ENCODE measurements around the gene WDFY2. TPM values are rescaled to one million over a fixed set of nuclear protein-coding genes. Genes with fewer than 3 reads are reported as not detected.

WDFY2 gene
- total RNA-seq, 4 donors from 2014 or later: 5.2 to 11.5 (median 8.5) TPM

DNA sequence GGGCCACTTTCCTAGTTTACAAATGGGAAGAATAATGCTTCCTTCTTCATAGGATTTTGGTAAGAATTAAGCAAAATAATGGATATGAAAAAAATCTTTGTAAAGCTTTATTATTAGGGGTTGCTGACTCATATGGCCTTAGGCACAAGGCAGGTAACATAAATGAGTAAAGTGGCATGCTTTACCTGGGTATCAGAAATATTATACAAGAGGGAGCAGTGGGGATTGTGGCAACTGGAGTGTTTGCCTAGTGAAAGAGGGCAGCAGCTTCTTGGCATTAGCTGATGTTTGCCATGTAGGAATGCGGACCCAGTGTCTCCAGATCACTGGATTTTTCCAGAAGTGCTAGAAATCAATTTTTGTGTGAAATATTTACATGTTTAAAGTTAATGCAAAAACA lies 19.5 kb downstream of the WDFY2 start:
- 100% methylated on average over 1 of the region's 1 CpG for WGBS, 2 donors (ENCODE audit: low coverage in 1 of 2)
- Histone ChIP-seq H3K27ac (no peak overlapping the region), H3K4me1 (peaks cover 0 to 21% (median 5%) of the 10 kb centered on the region in 3 donors), H3K36me3 (no peaks in the 10 kb centered on the region), H3K9me3 (no peaks in the 10 kb centered on the region), H3K27me3 (no peaks in the 10 kb centered on the region), H3K4me3 (no peak overlapping the region)
- TF ChIP-seq POLR2AphosphoS5 (IDR thresholded peaks at IDR 0.05) (no peak), POLR2A (IDR thresholded peaks at IDR 0.05) (no peak), EP300 (IDR thresholded peaks at IDR 0.05) (no peak)
- TF ChIP-seq, protein P1, sequence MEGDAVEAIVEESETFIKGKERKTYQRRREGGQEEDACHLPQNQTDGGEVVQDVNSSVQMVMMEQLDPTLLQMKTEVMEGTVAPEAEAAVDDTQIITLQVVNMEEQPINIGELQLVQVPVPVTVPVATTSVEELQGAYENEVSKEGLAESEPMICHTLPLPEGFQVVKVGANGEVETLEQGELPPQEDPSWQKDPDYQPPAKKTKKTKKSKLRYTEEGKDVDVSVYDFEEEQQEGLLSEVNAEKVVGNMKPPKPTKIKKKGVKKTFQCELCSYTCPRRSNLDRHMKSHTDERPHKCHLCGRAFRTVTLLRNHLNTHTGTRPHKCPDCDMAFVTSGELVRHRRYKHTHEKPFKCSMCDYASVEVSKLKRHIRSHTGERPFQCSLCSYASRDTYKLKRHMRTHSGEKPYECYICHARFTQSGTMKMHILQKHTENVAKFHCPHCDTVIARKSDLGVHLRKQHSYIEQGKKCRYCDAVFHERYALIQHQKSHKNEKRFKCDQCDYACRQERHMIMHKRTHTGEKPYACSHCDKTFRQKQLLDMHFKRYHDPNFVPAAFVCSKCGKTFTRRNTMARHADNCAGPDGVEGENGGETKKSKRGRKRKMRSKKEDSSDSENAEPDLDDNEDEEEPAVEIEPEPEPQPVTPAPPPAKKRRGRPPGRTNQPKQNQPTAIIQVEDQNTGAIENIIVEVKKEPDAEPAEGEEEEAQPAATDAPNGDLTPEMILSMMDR (IDR thresholded peaks at IDR 0.05): no peak
- ATAC-seq: no peak

DNA sequence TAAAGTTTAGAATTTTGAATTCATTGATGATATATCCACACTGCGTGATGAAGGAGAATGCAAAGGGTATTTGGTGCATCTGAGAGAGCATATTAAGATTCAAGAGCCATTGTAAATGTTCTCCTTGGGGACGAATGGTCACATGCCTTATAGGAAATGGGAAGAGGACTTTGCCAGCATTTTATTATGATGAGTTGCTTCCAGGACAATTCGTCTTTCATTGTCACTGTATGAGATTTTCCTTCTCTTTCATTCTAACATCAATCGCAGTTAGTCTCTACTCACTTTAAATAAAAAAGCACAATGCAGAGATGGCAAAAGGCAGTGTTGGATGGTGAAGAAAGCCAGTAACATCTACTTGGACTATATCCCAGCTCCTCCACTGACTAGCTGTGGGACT lies 21.4 kb downstream of the WDFY2 start:
- H3K36me3 ChIP-seq: no peaks in the 10 kb centered on the region
- no peak for ATAC-seq
- no peak overlapping the region for H3K27ac ChIP-seq
- H3K27me3 ChIP-seq: no peaks in the 10 kb centered on the region
- no peak overlapping the region for H3K4me3 ChIP-seq
- 32 to 33% methylated on average over 4 of the region's 4 CpGs for WGBS, 2 donors (ENCODE audit: low coverage in 1 of 2)
- H3K9me3 ChIP-seq: no peaks in the 10 kb centered on the region
- H3K4me1 ChIP-seq: peaks cover 0 to 17% (median 5%) of the 10 kb centered on the region in 3 donors
- TF ChIP-seq POLR2AphosphoS5 (IDR thresholded peaks at IDR 0.05) (no peak), EP300 (IDR thresholded peaks at IDR 0.05) (no peak), POLR2A (IDR thresholded peaks at IDR 0.05) (no peak)
- TF ChIP-seq, protein P1 (IDR thresholded peaks at IDR 0.05): no peak

DNA sequence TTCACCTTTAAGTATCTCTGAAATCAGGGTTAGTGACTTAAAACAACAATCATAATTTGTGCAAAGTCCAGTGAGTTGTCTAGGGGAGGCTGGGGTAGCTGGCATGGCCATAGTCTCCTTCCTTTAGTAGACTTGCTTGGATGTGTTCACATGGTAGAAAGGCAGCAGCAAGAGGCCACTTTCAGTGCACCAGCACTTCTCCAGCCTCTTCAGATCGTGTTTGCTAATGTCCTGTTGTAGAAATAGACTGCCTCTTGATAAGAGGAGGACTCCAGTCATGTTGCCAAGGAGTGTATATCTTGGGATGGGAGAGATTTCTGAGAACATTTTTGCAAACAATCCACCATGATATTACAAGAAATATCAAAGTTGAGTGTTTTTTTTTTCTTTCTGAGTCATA lies 22.9 kb downstream of the WDFY2 start:
- peaks cover 0 to 17% (median 5%) of the 10 kb centered on the region in 3 donors for H3K4me1 ChIP-seq
- no peak for TF ChIP-seq POLR2AphosphoS5 (IDR thresholded peaks at IDR 0.05)
- TF ChIP-seq, protein P1 (IDR thresholded peaks at IDR 0.05): no peak
- no peak for TF ChIP-seq POLR2A (IDR thresholded peaks at IDR 0.05)
- TF ChIP-seq EP300 (IDR thresholded peaks at IDR 0.05): no peak
- no peaks in the 10 kb centered on the region for H3K36me3 ChIP-seq
- H3K27ac ChIP-seq: no peak overlapping the region
- no peaks in the 10 kb centered on the region for H3K27me3 ChIP-seq
- H3K4me3 ChIP-seq: no peak overlapping the region
- no peaks in the 10 kb centered on the region for H3K9me3 ChIP-seq
- WGBS, 2 donors (ENCODE audit: low coverage in 1 of 2): 80% methylated on average over 1 of the region's 1 CpG; no CpG with 5 or more reads in 1 of the 2 donors
- no peak for ATAC-seq

DNA sequence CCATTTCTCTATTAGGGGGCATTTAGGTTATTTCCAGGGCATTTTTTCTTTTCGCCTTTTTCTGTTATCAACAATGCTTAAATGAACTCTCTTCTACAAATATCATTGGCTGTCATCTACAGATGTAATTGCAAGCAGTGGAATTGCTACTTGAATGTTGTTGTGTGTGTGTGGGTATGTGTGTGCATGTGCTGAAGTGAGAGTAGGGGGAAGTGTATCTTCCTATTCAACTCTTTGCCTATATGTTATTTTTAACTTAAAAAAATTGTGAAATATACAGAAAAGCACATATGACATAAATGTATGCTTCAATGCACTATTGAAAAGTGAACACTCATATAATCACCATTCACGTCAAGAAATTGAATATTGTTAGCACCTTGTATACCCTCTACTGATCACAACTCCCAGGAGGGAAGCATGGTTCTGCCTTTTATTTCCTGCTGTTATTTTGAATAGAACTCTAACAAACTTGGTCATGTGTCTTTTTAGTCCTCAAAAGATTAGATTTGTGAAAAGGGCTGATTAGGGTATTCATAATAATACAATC lies 24.7 kb downstream of the WDFY2 start:
- Histone ChIP-seq H3K27ac (no peak overlapping the region), H3K9me3 (no peaks in the 10 kb centered on the region), H3K36me3 (no peaks in the 10 kb centered on the region), H3K4me1 (peaks cover 0 to 29% (median 5%) of the 10 kb centered on the region in 3 donors), H3K4me3 (no peak overlapping the region), H3K27me3 (no peaks in the 10 kb centered on the region)
- TF ChIP-seq POLR2AphosphoS5 (IDR thresholded peaks at IDR 0.05): no peak
- TF ChIP-seq, protein P1 (IDR thresholded peaks at IDR 0.05): no peak
- TF ChIP-seq POLR2A (IDR thresholded peaks at IDR 0.05): no peak
- no peak for TF ChIP-seq EP300 (IDR thresholded peaks at IDR 0.05)
- 86 to 98% methylated on average over 2 of the region's 2 CpGs for whole genome bisulfite sequencing, 2 donors (ENCODE audit: low coverage in 1 of 2)
- no peak for ATAC-seq

DNA sequence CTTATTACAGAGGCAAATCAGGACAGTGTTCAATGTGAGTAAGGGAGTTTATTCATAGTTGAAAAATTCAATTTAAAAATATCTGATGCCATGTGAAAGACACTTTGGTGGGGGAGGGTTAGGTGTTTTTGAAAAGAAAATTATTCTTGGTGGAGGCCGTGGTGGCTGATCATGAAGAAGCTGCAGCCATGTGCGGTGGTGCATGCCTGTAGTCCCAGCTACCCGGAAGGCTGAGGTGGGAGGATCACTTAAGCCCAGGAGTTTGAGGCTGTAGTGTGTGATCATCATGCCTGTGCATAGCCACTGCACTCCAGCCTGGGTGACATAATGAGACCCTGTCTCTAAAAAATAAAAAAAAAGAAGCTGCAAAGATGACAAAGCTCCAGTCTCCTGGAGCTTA lies 28.6 kb downstream of the WDFY2 start:
- no peak for ATAC-seq
- Histone ChIP-seq H3K36me3 (no peaks in the 10 kb centered on the region), H3K4me1 (peaks cover 0 to 12% (median 0%) of the 10 kb centered on the region in 3 donors), H3K9me3 (no peaks in the 10 kb centered on the region), H3K4me3 (no peak overlapping the region), H3K27me3 (no peaks in the 10 kb centered on the region), H3K27ac (no peak overlapping the region)
- TF ChIP-seq EP300 (IDR thresholded peaks at IDR 0.05) (no peak), POLR2AphosphoS5 (IDR thresholded peaks at IDR 0.05) (no peak), POLR2A (IDR thresholded peaks at IDR 0.05) (no peak)
- TF ChIP-seq, protein P1 (IDR thresholded peaks at IDR 0.05): no peak
- WGBS, 2 donors (ENCODE audit: low coverage in 1 of 2): 82% methylated on average over 3 of the region's 3 CpGs; no CpG with 5 or more reads in 1 of the 2 donors
